Measurements from ENCODE around the gene DNAH6.

Gene DNAH6

DNA sequence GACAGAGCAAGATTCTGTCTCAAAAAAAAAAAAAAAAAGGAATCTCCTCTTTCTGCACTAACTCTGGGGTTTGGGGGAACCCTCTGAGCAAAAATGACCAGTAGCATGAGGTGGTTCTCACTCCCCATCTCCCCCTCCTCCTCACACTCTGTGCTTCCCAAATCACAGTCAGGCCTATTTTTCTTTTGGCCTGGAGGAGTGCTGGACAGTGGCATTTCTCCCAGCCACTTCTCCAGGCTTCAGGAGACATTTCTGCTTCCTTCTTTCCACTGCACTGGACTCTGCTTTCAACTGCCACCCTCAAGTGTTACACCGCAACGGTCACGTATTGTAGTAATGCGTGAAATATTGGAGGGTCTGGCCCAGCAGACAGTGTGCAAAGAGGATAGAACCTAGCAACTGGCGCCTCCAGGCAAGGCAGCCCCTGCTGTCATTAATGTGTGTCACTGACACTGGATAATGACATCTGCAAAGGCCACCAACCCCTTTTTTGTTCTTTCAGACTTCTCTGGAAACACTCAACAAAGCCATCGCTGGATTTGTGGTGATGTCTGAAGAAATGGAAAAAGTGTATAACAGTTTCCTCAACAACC lies 295.6 kb downstream of the DNAH6 start:
- Histone ChIP-seq H3K9ac (ENCODE audit: low read length) (no peak overlapping the region), H3K27ac (ENCODE audit: low read depth, low read length) (no peak overlapping the region), H3K36me3 (ENCODE audit: control insufficient read depth, insufficient read depth, low read length) (no peaks in the 10 kb centered on the region), H3K4me1 (ENCODE audit: control insufficient read depth, insufficient read depth, low read length) (no peaks in the 10 kb centered on the region), H3K27me3 (ENCODE audit: control insufficient read depth, insufficient read depth, low read length) (no peaks in the 10 kb centered on the region), H3K4me3 (ENCODE audit: low read length) (no peak overlapping the region)

DNA sequence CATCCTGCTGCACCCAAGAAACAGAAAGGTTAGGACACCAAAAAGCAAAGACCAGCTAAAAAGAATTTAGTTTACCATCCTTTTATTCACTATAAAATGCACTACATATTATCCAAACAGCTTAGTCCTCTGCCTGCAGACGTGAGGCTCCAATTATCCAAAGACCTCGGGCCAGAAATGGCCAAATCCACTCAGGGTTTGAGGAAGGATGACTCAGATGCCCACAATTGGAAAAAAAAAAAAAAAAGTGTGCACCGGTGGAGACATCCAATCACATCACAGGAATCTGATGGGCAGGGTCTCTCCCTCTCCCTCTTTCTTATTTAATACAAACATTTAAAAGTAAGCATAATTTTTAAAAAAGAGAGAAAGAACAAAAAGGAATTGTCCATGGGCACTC lies 298.8 kb downstream of the DNAH6 start:
- no peak overlapping the region for H3K27ac ChIP-seq (ENCODE audit: low read depth, low read length)
- no peaks in the 10 kb centered on the region for H3K27me3 ChIP-seq (ENCODE audit: control insufficient read depth, insufficient read depth, low read length)
- no peak overlapping the region for H3K4me3 ChIP-seq (ENCODE audit: low read length)
- no peak overlapping the region for H3K9ac ChIP-seq (ENCODE audit: low read length)
- no peaks in the 10 kb centered on the region for H3K4me1 ChIP-seq (ENCODE audit: control insufficient read depth, insufficient read depth, low read length)
- no peaks in the 10 kb centered on the region for H3K36me3 ChIP-seq (ENCODE audit: control insufficient read depth, insufficient read depth, low read length)

DNA sequence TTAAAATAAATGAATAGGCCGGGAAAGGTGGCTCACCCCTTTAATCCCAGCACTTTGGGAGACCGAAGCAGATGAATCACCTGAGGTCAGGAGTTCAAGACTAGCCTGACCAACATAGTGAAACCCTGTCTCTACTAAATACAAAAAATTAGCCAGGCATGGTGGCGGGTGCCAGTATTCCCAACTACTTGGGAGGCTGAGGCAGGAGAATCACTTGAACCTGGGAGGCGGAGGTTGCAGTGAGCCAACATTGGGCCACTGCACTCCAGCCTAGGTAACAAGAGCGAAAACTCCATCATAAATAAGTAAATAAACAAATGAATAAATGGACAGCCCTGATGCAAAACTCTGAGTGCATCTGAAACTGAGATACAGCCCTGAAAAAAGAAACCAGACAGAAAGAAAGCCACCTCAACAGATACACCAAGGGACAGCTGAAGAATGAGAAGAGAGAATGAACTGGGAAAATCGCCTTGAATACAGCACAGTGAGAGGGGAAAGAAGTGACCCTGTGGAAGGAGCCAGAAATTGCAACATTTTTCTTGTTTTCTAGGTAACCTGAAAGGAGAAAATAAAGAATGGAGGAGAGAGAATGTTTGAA lies 300.2 kb downstream of the DNAH6 start:
- no peaks in the 10 kb centered on the region for H3K36me3 ChIP-seq (ENCODE audit: control insufficient read depth, insufficient read depth, low read length)
- H3K27me3 ChIP-seq (ENCODE audit: control insufficient read depth, insufficient read depth, low read length), result no peaks in the 10 kb centered on the region
- H3K27ac ChIP-seq (ENCODE audit: low read depth, low read length), result no peak overlapping the region
- no peak overlapping the region for H3K4me3 ChIP-seq (ENCODE audit: low read length)
- H3K9ac ChIP-seq (ENCODE audit: low read length), result no peak overlapping the region
- H3K4me1 ChIP-seq (ENCODE audit: control insufficient read depth, insufficient read depth, low read length), result no peaks in the 10 kb centered on the region

DNA sequence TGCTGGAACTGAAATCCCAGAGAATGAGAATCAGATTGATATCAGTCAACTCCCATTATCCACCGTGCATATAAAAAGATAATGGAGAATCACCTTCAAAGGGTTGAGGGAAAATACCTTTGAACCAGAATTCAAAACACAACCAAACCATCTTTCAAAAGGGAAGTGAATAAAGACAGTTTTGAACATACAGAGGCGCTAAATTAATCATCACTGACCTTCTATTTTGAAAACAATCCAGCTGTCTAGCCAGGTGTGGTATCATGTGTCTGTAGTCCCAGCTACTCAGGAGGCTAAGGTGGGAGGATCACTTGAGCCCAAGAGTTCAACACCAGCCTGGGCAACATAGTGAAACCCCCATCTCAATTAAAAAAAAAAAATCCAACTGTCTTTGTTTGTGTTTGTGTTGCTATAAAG lies 300.9 kb downstream of the DNAH6 start:
- Histone ChIP-seq H3K4me1 (ENCODE audit: control insufficient read depth, insufficient read depth, low read length) (no peaks in the 10 kb centered on the region), H3K4me3 (ENCODE audit: low read length) (no peak overlapping the region), H3K9ac (ENCODE audit: low read length) (no peak overlapping the region), H3K36me3 (ENCODE audit: control insufficient read depth, insufficient read depth, low read length) (no peaks in the 10 kb centered on the region), H3K27ac (ENCODE audit: low read depth, low read length) (no peak overlapping the region), H3K27me3 (ENCODE audit: control insufficient read depth, insufficient read depth, low read length) (no peaks in the 10 kb centered on the region)

DNA sequence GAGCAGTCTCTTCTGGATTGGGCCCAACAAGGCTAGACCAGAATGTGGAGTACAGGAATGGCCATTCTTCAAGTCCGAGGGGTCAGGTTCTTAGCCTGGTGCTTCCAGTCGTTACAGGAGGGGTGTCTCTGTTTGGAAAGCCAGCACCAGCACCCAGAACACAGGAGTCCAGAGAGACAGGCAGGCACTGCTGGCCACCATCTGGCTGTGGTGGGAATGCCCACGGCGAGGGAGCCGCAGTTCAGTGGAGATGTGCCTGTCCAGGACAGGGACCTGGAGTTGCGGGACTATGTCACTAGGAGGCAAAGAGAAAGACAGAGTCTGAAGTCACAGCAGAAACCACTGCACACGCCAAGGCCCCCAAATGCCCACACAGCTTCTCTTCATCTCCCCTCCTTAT lies 305.5 kb downstream of the DNAH6 start:
- no peaks in the 10 kb centered on the region for H3K27me3 ChIP-seq (ENCODE audit: control insufficient read depth, insufficient read depth, low read length)
- no peak overlapping the region for H3K9ac ChIP-seq (ENCODE audit: low read length)
- no peak overlapping the region for H3K27ac ChIP-seq (ENCODE audit: low read depth, low read length)
- no peaks in the 10 kb centered on the region for H3K4me1 ChIP-seq (ENCODE audit: control insufficient read depth, insufficient read depth, low read length)
- H3K4me3 ChIP-seq (ENCODE audit: low read length), result no peak overlapping the region
- no peaks in the 10 kb centered on the region for H3K36me3 ChIP-seq (ENCODE audit: control insufficient read depth, insufficient read depth, low read length)

DNA sequence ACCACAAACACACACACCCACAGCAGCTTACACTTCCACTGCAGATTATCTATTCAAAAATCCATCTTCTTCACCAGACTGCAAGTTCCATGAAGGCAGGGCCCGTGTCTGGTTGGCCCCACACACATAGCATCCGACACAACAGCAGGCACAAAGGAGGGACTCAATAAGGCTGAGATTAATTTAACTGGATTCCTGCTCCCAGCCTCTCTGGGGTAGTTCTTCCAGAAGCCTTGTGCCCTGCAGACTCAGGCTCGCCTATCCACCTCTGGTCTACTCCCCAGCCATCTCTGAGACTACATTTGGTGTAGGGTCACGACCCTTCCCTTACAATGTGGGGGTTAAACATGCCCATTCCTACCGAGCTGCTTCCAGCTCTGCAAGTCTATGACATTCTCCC lies 306.9 kb downstream of the DNAH6 start:
- H3K36me3 ChIP-seq (ENCODE audit: control insufficient read depth, insufficient read depth, low read length), result no peaks in the 10 kb centered on the region
- no peak overlapping the region for H3K4me3 ChIP-seq (ENCODE audit: low read length)
- no peaks in the 10 kb centered on the region for H3K4me1 ChIP-seq (ENCODE audit: control insufficient read depth, insufficient read depth, low read length)
- H3K27ac ChIP-seq (ENCODE audit: low read depth, low read length), result no peak overlapping the region
- no peaks in the 10 kb centered on the region for H3K27me3 ChIP-seq (ENCODE audit: control insufficient read depth, insufficient read depth, low read length)
- H3K9ac ChIP-seq (ENCODE audit: low read length), result no peak overlapping the region

DNA sequence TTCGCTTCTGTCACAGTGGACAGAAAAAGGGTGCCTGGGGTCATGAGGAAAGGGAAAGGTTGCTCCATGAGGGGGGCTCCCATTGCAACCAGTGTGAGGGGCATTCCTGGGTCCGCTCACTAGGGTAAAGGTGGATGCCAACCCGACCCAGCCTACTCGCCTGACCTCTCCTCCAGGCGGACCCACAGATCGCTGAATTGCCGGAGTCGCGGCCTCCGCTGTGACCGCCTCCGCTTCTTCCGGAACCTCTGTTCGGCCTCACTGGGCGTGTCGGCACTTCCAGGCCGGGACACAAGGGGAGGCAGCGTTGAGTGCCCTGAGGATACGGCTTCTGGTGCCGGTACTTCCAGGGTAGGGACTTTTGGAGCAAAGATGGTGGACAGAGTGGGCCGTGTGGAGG lies 307.5 kb downstream of the DNAH6 start:
- no peak overlapping the region for H3K9ac ChIP-seq (ENCODE audit: low read length)

DNA sequence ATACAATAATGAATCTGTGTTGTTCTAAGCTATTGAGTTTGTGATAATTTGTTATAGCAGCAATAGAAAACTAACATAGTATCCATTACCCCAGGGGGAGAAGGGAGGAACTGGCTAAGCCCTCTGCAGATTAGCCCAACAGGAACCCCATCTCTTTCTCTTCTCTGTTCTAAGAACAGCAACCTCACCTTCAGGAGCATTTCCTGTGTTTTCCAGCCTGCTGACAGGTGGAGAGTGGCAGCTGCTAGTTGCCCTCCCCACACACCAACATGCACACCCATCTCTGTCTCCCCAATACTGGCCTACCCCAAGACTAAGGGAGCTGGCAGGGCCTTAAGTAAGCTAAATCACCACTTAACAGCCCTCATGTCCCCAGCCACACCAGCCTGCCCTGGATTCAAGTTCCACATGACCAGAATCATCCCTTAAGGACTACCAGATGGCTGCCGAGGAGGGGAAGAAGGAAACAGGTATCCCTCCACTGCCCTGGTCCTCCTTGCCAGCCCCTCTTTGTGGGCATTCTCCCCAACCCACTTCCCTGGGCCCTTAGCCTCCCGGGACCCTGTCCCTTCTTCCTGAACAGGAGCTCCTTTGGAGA lies 311.8 kb downstream of the DNAH6 start:
- Histone ChIP-seq H3K27me3 (ENCODE audit: control insufficient read depth, insufficient read depth, low read length) (peaks cover 2% of the 10 kb centered on the region), H3K4me3 (ENCODE audit: low read length) (no peak overlapping the region), H3K4me1 (ENCODE audit: control insufficient read depth, insufficient read depth, low read length) (no peaks in the 10 kb centered on the region)

More for the DNA sequence above, 307.5 kb downstream of the DNAH6 start:
- Histone ChIP-seq H3K4me3 (ENCODE audit: low read length) (no peak overlapping the region), H3K36me3 (ENCODE audit: control insufficient read depth, insufficient read depth, low read length) (no peaks in the 10 kb centered on the region), H3K27me3 (ENCODE audit: control insufficient read depth, insufficient read depth, low read length) (no peaks in the 10 kb centered on the region), H3K27ac (ENCODE audit: low read depth, low read length) (no peak overlapping the region), H3K4me1 (ENCODE audit: control insufficient read depth, insufficient read depth, low read length) (no peaks in the 10 kb centered on the region)

DNA sequence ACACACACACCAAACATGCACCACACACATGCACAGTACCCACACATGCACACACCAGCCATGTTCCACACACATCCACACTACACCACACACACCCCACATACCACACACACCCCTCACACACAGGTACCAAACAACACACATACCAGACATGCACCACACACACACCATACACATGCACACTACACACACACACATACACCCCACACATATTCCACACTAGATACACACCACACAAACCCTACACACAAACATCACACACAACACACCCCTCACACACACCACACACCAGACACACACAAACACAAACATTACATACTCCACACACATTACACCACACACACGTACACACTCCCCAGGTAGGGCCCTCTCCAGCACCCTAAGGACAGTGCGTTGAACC lies 313.4 kb downstream of the DNAH6 start:
- Histone ChIP-seq H3K4me3 (ENCODE audit: low read length) (no peak overlapping the region), H3K27ac (ENCODE audit: low read depth, low read length) (no peak overlapping the region), H3K4me1 (ENCODE audit: control insufficient read depth, insufficient read depth, low read length) (no peaks in the 10 kb centered on the region), H3K27me3 (ENCODE audit: control insufficient read depth, insufficient read depth, low read length) (peaks cover 2% of the 10 kb centered on the region), H3K9ac (ENCODE audit: low read length) (no peak overlapping the region), H3K36me3 (ENCODE audit: control insufficient read depth, insufficient read depth, low read length) (no peaks in the 10 kb centered on the region)

More for the DNA sequence above, 311.8 kb downstream of the DNAH6 start:
- H3K27ac ChIP-seq (ENCODE audit: low read depth, low read length), result no peak overlapping the region
- H3K36me3 ChIP-seq (ENCODE audit: control insufficient read depth, insufficient read depth, low read length), result no peaks in the 10 kb centered on the region
- no peak overlapping the region for H3K9ac ChIP-seq (ENCODE audit: low read length)

DNA sequence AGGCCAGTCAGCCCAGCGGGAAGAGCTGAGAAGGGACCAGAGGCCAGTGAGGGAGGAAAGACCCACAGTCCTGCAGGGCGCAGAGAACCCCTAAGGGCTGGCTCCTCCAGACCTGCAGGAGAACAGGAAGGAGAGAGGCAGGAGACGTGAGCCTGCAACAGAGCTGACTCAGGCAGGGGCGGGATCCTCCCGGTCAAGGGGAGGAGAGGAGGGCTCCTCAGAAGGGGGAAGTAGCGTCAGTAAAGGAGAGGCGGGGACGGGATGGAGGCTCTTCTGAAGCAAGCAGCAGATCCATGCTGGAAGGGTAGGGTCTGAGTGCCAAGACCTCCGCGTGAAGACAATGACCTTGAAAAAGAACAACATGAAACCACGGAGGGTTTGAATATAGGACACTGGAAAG lies 313.8 kb downstream of the DNAH6 start:
- H3K36me3 ChIP-seq (ENCODE audit: control insufficient read depth, insufficient read depth, low read length), result no peaks in the 10 kb centered on the region
- no peak overlapping the region for H3K4me3 ChIP-seq (ENCODE audit: low read length)
- H3K4me1 ChIP-seq (ENCODE audit: control insufficient read depth, insufficient read depth, low read length), result no peaks in the 10 kb centered on the region
- H3K27me3 ChIP-seq (ENCODE audit: control insufficient read depth, insufficient read depth, low read length), result peaks cover 2% of the 10 kb centered on the region
- no peak overlapping the region for H3K9ac ChIP-seq (ENCODE audit: low read length)
- no peak overlapping the region for H3K27ac ChIP-seq (ENCODE audit: low read depth, low read length)

DNA sequence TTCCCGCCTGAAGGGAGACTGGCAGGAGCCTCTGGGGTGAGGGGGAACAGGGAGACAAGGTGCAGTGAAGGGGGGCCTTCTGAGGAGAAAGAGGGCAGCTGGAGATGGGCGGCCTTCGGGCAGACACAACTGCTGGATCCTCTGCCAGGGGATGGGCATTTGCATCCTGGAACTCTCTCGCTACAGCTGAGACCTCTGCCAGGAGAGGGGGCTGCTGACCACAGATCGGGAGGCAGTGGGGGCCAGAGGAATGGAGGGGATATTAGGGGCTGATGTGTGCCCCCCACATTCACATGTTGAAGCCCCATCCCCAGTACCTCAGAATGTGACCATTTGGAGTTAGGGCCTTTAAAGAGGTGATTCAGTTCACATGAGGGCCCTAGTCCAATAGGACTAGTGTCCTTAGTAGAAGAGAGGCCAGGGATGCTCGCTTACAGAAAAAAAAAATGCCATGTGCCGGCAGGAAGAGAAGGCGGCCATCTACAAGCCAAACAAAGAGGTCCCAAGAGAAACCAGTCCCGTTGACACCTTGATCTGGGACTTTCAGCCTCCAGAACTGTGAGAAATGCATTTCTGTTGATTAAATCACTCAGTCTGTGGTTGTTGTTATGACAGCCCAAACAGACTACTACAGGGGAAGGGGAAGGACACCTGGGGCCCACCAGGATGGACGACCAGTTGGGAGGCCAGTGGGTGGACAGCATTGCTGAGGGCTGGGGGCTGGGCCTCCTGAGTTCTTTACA lies 314.6 kb downstream of the DNAH6 start:
- H3K36me3 ChIP-seq (ENCODE audit: control insufficient read depth, insufficient read depth, low read length), result no peaks in the 10 kb centered on the region
- peaks cover 2% of the 10 kb centered on the region for H3K27me3 ChIP-seq (ENCODE audit: control insufficient read depth, insufficient read depth, low read length)
- H3K27ac ChIP-seq (ENCODE audit: low read depth, low read length), result no peak overlapping the region
- no peaks in the 10 kb centered on the region for H3K4me1 ChIP-seq (ENCODE audit: control insufficient read depth, insufficient read depth, low read length)
- H3K4me3 ChIP-seq (ENCODE audit: low read length), result no peak overlapping the region
- H3K9ac ChIP-seq (ENCODE audit: low read length), result no peak overlapping the region

DNA sequence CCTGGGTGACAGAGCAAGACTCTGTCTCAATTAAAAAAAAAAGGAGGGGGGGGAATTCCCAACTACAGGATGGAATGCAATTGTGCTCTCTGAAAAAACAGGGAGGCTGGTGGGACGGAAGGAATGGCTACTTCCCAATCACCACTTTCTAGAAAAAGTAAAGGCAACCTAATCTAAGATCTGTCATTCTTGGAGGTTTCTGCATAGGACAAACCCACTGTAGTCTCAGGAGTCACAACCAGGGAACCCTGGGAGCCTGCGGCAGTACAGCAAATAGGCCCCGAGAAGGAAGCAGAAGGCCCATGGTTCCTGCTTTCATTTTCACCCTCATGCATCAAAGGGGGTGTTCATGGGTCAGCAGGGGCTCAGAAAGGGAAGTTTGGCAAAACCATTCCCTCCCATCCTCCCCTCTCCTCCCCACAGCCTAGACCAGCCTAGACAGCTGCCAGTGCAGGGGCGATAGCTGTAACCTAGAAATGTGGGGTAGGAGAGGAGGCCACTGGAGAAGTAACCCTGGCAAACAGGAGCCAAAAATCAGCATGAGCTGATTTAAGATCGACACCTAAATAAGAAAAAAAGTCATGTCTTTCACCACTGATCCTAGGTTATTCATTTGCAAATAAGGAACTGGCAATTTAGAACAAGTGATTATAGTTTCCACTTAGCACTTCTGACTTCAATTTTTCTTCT lies 316.6 kb downstream of the DNAH6 start:
- Histone ChIP-seq H3K4me1 (ENCODE audit: control insufficient read depth, insufficient read depth, low read length) (no peaks in the 10 kb centered on the region), H3K27ac (ENCODE audit: low read depth, low read length) (no peak overlapping the region), H3K4me3 (ENCODE audit: low read length) (no peak overlapping the region), H3K36me3 (ENCODE audit: control insufficient read depth, insufficient read depth, low read length) (no peaks in the 10 kb centered on the region), H3K9ac (ENCODE audit: low read length) (no peak overlapping the region), H3K27me3 (ENCODE audit: control insufficient read depth, insufficient read depth, low read length) (peaks cover 2% of the 10 kb centered on the region)

All from rectal smooth muscle tissue (tissue), 1 donor.